Smooth muscle cell (in vitro differentiated cells): Measurements from ENCODE around the gene ATP6V0E1. TPM values are rescaled to one million over a fixed set of nuclear protein-coding genes. Genes with fewer than 3 reads are reported as not detected.

ENCODE experiments used
- DNase-seq: peaks from one replicate; lab custom pipeline; 2025; ENCODE audit not compliant: unreplicated experiment; lab: John Stamatoyannopoulos, UW
- H2AFZ ChIP-seq: fragments of 200-600 bp; sonication (generic); 2 replicates; pipeline ENCODE4 v1.6.0; 2016; ENCODE audit warnings: antibody characterized with exemption, low read depth, mild to moderate bottlenecking
- H3F3A ChIP-seq: fragments of 200-600 bp; sonication (generic); 2 replicates; pipeline ENCODE4 v1.6.0; 2017; ENCODE audit warnings: antibody characterized with exemption, low read depth
- H3K27ac ChIP-seq: fragments of 200-600 bp; sonication (generic); 2 replicates; pipeline ENCODE4 v1.5.1; 2016; ENCODE audit warnings: low read depth, mild to moderate bottlenecking
- H3K27me3 ChIP-seq: fragments of 200-600 bp; sonication (generic); 2 replicates; pipeline ENCODE4 v1.6.1; 2016; ENCODE audit warnings: low read depth, mild to moderate bottlenecking
- H3K36me3 ChIP-seq: fragments of 200-600 bp; sonication (generic); 2 replicates; pipeline ENCODE4 v1.5.1; 2016; ENCODE audit warnings: low read depth
- H3K4me1 ChIP-seq: fragments of 200-600 bp; sonication (generic); 2 replicates; pipeline ENCODE4 v1.5.1; 2016; ENCODE audit warnings: low read depth
- H3K4me2 ChIP-seq: fragments of 200-600 bp; sonication (generic); 2 replicates; pipeline ENCODE4 v1.6.0; 2016; ENCODE audit warnings: mild to moderate bottlenecking
- H3K4me3 ChIP-seq: fragments of 200-600 bp; sonication (generic); 2 replicates; pipeline ENCODE4 v1.5.1; 2016; ENCODE audit warnings: mild to moderate bottlenecking
- H3K79me2 ChIP-seq: fragments of 200-600 bp; sonication (generic); 2 replicates; pipeline ENCODE4 v1.6.0; 2016; ENCODE audit warnings: low read depth, mild to moderate bottlenecking
- H3K9ac ChIP-seq: fragments of 200-600 bp; sonication (generic); 2 replicates; pipeline ENCODE4 v1.6.0; 2016; ENCODE audit warnings: low read depth
- H3K9me3 ChIP-seq: fragments of 200-600 bp; sonication (generic); replicated peaks from 2 replicates; pipeline ENCODE4 v1.5.1; 2016; ENCODE audit warnings: low read depth
- H4K20me1 ChIP-seq: fragments of 200-600 bp; sonication (generic); 2 replicates; pipeline ENCODE4 v1.6.0; 2016; ENCODE audit warnings: low read depth
- CTCF ChIP-seq: fragments of 200-600 bp; sonication (generic); IDR thresholded peaks from 2 replicates; pipeline ENCODE4 v1.5.1; 2017; ENCODE audit warnings: borderline replicate concordance, mild to moderate bottlenecking, antibody characterized with exemption; ENCODE audit not compliant: insufficient read depth, poor library complexity, severe bottlenecking
- WGBS: methylation state at CpG from one replicate; pipeline ENCODE4 v1.1.7; 2016; ENCODE audit warnings: low lambda C conversion rate; 5-methylcytosine and 5-hydroxymethylcytosine counted together
- polyA plus RNA-seq: library from polyadenylated mRNA; unstranded; fragments of >200 nt; fragmentation: Nextera tagmentation; extraction: Ambion mirVana; gene quantifications from 2 replicates; pipeline ENCODE4 v1.2.1, GENCODE V29; 2016
- total RNA-seq: library from RNA; depleted of rRNA; stranded (reverse); fragments of >200 nt; gene quantifications from 2 replicates; pipeline ENCODE4 v1.2.3, GENCODE V29; 2014

ATP6V0E1 gene
- total and polyA plus RNA-seq, 2 experiments from 2014 or later = 247 to 431 TPM

- Histone ChIP-seq H3K9ac (no peak overlapping the region), H3K4me3 (no peak overlapping the region), H3K4me1 (no peaks in the 10 kb centered on the region), H3K4me2 (no peak overlapping the region), H3K27ac (no peak overlapping the region), H2AFZ (no peak overlapping the region), H3F3A (no peaks in the 10 kb centered on the region), H3K27me3 (no peaks in the 10 kb centered on the region), H3K36me3 (peaks cover 13% of the 10 kb centered on the region), H4K20me1 (peaks cover 77% of the 10 kb centered on the region), H3K79me2 (peaks cover 70% of the 10 kb centered on the region), H3K9me3 (no peaks in the 10 kb centered on the region)
- no peak for DNase-seq
- TF ChIP-seq CTCF = no peak
- WGBS = 100% methylated on average over 3 of the region's 3 CpGs
Measured at GRCh38 chr5:172999372-172999973, 15.9 kb downstream of the ATP6V0E1 start.

- 95% methylated on average over 1 of the region's 1 CpG for WGBS
- H3K9me3 ChIP-seq = no peaks in the 10 kb centered on the region
- no peak overlapping the region for H3K9ac ChIP-seq
- peaks cover 78% of the 10 kb centered on the region for H4K20me1 ChIP-seq
- peaks cover 13% of the 10 kb centered on the region for H3K36me3 ChIP-seq
- H3K27ac ChIP-seq = no peak overlapping the region
- no peak for TF ChIP-seq CTCF
- no peak for DNase-seq
- no peaks in the 10 kb centered on the region for H3F3A ChIP-seq
- no peak overlapping the region for H3K4me3 ChIP-seq
- peaks cover 74% of the 10 kb centered on the region for H3K79me2 ChIP-seq
- no peaks in the 10 kb centered on the region for H3K4me1 ChIP-seq
- H3K4me2 ChIP-seq = no peak overlapping the region
- no peaks in the 10 kb centered on the region for H3K27me3 ChIP-seq
- no peak overlapping the region for H2AFZ ChIP-seq
Measured at GRCh38 chr5:172999974-173000373, 16.4 kb downstream of the ATP6V0E1 start.

GRCh38 chr5:173001229-173001841, 17.8 kb downstream of the ATP6V0E1 start:
- Histone ChIP-seq H2AFZ (no peak overlapping the region), H3K4me3 (no peak overlapping the region), H3K27ac (no peak overlapping the region), H3K9ac (no peak overlapping the region), H3K4me2 (no peak overlapping the region), H3K36me3 (no peaks in the 10 kb centered on the region), H3K27me3 (no peaks in the 10 kb centered on the region), H3K79me2 (peaks cover 77% of the 10 kb centered on the region), H3K4me1 (no peaks in the 10 kb centered on the region), H3K9me3 (no peaks in the 10 kb centered on the region), H4K20me1 (peaks cover 83% of the 10 kb centered on the region), H3F3A (no peaks in the 10 kb centered on the region)
- no peak for TF ChIP-seq CTCF
- WGBS = 95% methylated on average over 9 of the region's 9 CpGs
- DNase-seq = no peak

- no peaks in the 10 kb centered on the region for H3K36me3 ChIP-seq
- no peaks in the 10 kb centered on the region for H3K9me3 ChIP-seq
- no peak overlapping the region for H3K4me2 ChIP-seq
- TF ChIP-seq CTCF = no peak
- H2AFZ ChIP-seq = no peak overlapping the region
- no peak for DNase-seq
- no peak overlapping the region for H3K9ac ChIP-seq
- H3K27me3 ChIP-seq = no peaks in the 10 kb centered on the region
- peaks cover 5% of the 10 kb centered on the region for H3F3A ChIP-seq
- peaks cover 78% of the 10 kb centered on the region for H3K79me2 ChIP-seq
- H4K20me1 ChIP-seq = peaks cover 92% of the 10 kb centered on the region
- H3K4me1 ChIP-seq = no peaks in the 10 kb centered on the region
- no peak overlapping the region for H3K4me3 ChIP-seq
- H3K27ac ChIP-seq = no peak overlapping the region
- 90% methylated on average over 3 of the region's 3 CpGs for whole genome bisulfite sequencing
Measured at GRCh38 chr5:173003360-173003759, 19.8 kb downstream of the ATP6V0E1 start.
